Activated T-helper 9 cell treated with anti-CD3 and anti-CD28 coated beads, Interleukin-2, amount 50 U/mL, for 16 hours (primary cell): ENCODE data around the gene CCL24.
"Not testable (repeated sequence)": the region's sequence is repeated elsewhere in the genome, so short reads cannot be mapped to it uniquely, and the experiment has no call there.

Experiments
- DNase-seq: peaks from one replicate; pipeline ENCODE4 v3.0.0-alpha.2; 2020; ENCODE audit warnings: low read depth

CCL24 gene

GRCh38 chr7:75819711-75820110, 6.1 kb upstream of the CCL24 start:
- no peak for DNase-seq

DNA sequence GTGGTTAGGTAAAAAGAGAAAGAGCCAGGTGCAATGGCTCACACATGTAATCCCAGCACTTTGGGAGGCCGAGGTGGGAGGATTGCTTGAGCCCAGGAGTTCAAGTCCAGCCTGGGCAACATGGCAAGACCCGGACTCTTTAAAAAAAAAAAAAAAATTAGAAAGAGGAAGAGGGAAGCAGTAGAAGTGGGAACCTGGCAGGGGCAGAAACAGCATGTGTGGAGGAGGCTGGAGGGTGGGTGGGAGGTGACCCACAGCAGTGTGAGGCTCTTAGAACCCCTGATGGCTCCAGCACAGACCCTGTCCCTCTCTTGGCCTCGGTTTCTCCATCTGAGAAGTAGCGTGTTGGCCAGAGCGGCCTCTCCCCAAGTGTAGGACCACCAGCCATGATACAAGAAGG, 4.9 kb upstream of the CCL24 start:
- DNase-seq, result no peak

DNA sequence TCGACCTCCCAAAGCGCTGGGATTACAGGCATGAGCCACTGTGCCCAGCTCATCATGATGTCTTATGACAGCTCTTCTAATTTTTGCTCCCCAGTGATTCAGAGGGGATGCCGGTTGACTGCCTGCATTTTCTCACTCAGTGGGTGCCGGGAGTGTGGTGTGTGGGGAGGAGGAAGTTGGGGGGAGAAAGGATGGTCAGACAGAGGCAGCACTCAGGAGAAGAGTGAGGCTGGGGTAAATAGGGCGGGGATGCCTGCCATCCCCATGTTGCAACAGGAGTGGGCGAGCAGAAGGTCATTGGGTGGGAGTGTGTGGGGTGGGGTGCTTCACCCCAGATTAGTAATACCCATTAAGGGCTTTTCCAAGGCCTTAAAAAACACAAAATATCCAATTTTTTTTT, 3.5 kb upstream of the CCL24 start:
- no peak for DNase-seq

- DNase-seq, result no peak
Observed at GRCh38 chr7:75815418-75816064, 1.9 kb upstream of the CCL24 start.

DNA sequence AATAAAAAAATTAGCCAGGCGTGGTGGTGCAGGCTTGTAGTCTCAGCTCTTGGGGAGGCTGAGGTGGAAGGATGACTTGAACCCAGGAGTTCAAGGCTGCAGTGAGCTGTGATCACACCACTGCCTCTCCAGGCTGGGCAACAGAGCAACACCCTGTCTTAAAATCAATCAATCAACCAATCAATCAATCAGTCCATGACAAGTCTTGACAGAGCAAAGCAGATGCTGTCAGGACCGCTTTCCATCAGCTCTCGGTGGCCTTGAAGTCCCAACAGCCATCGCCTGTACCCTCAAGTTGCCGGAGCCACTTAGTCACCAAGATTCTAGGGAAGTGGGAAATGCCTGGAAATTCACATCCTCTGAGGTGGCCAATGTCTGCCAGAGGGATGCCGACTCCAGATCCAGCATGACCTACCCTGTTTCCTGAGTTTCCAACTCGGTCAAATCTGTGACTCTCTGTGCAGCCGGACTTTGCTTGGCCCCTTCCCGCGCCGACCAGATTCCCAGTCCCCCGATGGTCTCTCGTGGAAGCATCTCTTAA, 871 bp upstream of the CCL24 start:
- DNase-seq, result no peak

DNA sequence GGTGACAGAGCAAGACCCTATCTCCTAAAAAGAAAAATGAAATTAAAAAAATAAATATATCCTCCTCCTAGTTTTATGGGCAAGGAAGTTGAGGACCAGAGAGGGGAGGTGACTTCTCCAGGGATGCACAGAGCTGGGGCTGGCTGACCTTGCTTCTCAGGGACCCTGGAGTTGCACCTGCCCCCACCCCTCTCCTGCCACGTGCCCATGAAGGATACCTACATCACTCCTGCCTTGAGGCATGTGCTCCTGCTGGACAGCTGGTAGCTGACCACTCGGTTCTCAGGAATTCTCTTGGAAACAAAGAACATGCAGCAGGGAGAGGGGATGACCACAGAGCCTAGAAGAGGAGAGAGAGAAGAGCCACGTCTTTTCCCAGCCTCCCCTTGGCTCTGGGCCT, 522 bp downstream of the CCL24 start:
- no peak for DNase-seq

DNA sequence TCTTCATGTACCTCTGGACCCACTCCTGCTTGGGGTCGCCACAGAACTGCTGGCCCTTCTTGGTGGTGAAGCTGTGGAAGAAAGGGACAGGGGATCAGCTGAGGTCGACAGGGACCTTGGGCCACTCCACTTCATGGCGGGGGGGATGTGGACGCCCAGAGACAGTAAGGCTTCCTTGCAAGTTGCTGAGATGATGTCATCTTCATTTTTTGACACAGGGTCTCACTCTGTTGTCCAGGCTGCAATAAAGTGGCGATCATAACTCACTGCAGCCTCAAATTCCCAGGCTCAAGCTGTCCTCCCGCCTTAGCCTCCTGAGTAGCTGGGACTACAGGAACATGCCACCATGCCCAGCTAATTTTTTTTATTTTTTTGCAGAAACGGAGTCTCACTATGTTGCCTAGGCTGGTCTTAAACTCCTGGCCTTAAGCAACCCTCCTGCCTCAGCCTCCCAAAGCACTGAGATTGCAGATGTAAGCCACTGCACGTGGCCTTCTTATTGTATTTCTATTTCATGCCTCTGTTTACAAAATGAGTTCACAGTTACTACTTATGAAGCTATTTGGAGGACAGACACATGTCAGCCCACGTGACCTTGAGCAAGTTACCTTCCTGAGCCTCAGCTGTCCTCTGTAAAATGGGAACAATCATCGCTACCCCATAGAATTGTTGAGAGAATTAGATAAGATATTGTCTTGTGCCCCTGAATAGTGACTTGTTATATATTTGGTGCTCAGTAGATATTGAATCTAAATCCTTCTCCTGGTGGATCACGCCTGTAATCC, 1.5 kb downstream of the CCL24 start:
- DNase-seq, result no peak

DNA sequence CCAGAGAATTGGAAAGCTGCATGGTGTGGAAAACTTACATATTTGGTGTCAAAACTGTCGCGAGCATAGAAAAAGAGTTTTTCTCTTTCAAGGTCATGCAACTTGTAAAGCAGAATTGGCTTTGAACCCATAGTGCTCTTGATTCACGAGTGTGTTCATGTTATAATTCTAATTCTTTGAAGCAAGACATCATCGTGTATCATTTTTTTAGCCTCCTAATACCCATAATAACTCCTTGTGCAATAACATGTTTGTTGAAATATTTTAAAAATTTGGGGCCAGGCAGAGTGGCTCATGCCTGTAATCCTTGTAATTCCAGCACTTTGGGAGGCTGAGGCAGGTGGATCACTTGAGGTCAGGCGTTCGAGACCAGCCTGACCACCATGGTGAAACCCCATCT, 4.2 kb downstream of the CCL24 start:
- no peak for DNase-seq

- no peak for DNase-seq
Observed at GRCh38 chr7:75808106-75808505, 5.5 kb downstream of the CCL24 start.

DNA sequence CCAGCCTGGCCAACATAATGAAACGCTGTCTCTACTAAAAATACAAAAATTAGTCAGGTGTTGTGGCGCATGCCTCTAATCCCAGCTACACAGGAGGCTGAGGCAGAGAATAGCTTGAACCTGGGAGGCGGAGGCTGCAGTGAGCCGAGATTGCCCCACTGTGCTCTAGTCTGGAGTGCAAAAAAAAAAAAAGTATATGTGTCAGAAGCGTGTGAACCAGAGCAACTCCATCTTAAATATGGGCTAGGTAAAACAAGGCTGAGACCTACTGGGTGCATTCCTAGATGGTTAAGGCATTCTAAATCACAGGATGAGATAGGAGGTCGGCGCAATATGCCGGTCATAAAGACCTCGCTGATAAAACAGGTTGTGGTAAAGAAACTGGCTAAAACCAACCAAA, 6.2 kb downstream of the CCL24 start:
- DNase-seq, result no peak

DNA sequence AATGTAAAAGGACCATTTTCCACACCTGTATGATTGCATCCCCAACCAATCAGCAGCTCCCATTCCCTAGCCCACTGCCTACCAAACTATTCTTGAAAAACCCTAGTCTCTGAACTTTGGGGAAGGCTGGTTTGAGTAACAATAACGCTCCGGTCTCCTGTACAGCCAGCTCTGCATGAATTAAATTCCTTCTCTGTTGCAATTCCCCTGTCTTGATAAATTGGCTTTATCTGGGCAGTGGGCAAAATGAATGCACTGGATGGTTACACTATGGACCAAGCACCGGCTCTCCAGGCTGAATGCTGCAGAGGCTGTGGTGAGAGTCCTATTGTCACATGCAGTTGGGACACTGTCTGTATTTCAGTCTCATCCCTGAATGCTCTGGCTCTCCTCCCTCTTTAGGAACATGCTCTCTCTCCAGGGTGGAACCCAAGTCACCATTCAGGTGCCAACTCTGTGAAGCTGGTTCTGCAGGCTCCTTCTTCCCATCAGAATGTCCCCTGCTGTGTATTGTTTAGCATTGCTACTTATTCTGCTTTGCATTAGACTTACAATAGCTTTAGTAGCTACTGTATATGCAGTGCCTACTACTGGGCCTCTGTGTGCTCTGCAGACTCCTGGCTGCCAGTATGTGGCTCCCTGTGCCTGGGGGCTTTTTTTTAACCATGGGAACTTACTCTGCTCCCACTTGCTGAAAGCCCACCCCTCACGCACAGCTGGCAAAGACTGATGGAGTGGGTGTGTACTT, 6.9 kb downstream of the CCL24 start:
- DNase-seq, result no peak

GRCh38 chr7:75804705-75805104, 8.9 kb downstream of the CCL24 start:
- DNase-seq, result no peak

GRCh38 chr7:75804004-75804403, 9.6 kb downstream of the CCL24 start:
- DNase-seq, result no peak

DNA sequence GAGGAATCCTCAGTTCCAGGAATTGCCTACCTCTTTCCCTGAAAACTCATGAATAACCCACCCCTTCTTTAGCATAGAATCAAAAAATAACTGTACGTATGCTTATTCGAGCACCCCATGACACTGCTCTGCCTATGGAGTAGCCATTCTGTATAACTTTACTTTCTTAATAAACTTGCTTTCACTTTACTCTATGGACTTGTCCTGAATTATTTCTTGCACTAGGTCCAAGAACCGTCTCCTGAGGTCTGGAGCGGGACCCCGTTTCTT, 11.1 kb downstream of the CCL24 start:
- no peak for DNase-seq

DNA sequence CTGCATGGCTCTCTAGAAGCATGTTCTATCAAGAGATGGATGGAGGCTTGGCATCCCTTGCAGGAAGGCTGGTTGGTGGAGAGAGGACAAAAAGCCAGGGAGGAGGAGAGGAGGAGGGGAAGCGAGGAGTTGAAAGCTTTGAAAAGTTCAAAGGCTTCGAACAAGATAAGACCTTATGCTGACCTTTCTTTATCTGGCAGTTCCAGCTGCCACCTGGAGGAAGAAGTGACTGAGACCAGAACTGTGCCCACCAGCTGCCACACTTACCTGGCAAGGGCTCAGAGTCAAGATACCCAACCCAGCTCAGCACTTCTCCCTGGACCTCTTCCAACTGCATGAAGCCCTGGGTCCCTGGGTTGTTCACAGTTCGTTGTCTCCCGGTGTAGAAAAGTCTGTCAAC, 14.8 kb downstream of the CCL24 start:
- DNase-seq, result no peak

- no peak for DNase-seq
Observed at GRCh38 chr7:75796420-75796819, 17.2 kb downstream of the CCL24 start.

DNA sequence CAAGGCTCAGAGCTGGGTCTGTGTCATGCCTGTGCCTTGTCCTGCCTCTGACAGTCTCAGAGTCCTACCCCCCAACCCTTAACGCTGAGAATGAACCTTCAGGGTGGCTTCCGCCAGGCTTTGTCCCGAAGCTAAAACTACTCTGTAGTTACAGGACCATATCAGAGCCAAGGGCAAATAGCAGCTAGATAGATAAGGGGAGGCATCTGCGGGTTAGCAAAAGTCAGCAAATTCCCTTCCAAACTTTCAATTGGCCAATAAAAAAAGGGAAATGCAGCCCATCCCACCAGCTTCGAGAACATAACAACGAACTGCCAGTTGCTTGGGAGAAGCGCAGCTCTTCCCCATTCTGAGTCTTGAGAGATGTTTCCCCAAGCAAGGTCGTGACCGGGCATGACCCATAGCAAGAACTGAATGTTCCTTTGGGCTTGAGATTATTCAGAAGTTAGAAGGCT, 17.7 kb downstream of the CCL24 start:
- no peak for DNase-seq

GRCh38 chr7:75793676-75794075, 19.9 kb downstream of the CCL24 start:
- DNase-seq, result no peak

GRCh38 chr7:75792567-75792966, 21.0 kb downstream of the CCL24 start:
- DNase-seq, result not testable (repeated sequence)

GRCh38 chr7:75789361-75789924, 24.2 kb downstream of the CCL24 start:
- no peak for DNase-seq

- not testable (repeated sequence) for DNase-seq
Observed at GRCh38 chr7:75788154-75788847, 25.3 kb downstream of the CCL24 start.

GRCh38 chr7:75783058-75783457, 30.5 kb downstream of the CCL24 start:
- not testable (repeated sequence) for DNase-seq
